Myocyte (in vitro differentiated cells): ENCODE data around the gene ZNF396. TPM values are rescaled to one million over a fixed set of nuclear protein-coding genes. Genes with fewer than 3 reads are reported as not detected.

ENCODE experiments used
- DNase-seq: peaks from one replicate; pipeline ENCODE4 v3.0.0-alpha.2; 2012; ENCODE audit warnings: low read depth
- total RNA-seq: library from RNA; depleted of rRNA; stranded (reverse); fragments of >200 nt; gene quantifications from 2 replicates; pipeline ENCODE4 v1.2.3, GENCODE V29; 2014

ZNF396 gene
- total RNA-seq, 1 donor from 2014 or later: 0.27 TPM

GRCh38 chr18:35337286-35337685, 39.9 kb downstream of the ZNF396 start:
- no peak for DNase-seq

- DNase-seq: no peak
These were observed 41.3 kb downstream of the ZNF396 start for GRCh38 chr18:35335866-35336265.

- no peak for DNase-seq
These were observed 42.3 kb downstream of the ZNF396 start for GRCh38 chr18:35334821-35335220.

- no peak for DNase-seq
These were observed 42.9 kb downstream of the ZNF396 start for GRCh38 chr18:35334212-35334611.

GRCh38 chr18:35331367-35332087, 45.6 kb downstream of the ZNF396 start:
- DNase-seq: no peak

- DNase-seq: no peak
These were observed 48.3 kb downstream of the ZNF396 start for GRCh38 chr18:35328868-35329267.

- DNase-seq: no peak
These were observed 50.3 kb downstream of the ZNF396 start for GRCh38 chr18:35326695-35327387.

- no peak for DNase-seq
These were observed 52.0 kb downstream of the ZNF396 start for GRCh38 chr18:35324926-35325655.

- no peak for DNase-seq
These were observed 54.4 kb downstream of the ZNF396 start for GRCh38 chr18:35322486-35323458.

Other genes starting within 250 kb of the ZNF396 start
- gene ZNF397, start 136.3 kb downstream of the ZNF396 start, total RNA-seq: 13.9 and 16.5 TPM in 2 replicates
- 20.0 and 21.8 TPM in 2 replicates for gene ZSCAN30, start 87.1 kb downstream of the ZNF396 start, total RNA-seq
- gene ZNF24, start 32.9 kb downstream of the ZNF396 start, total RNA-seq: 53.8 and 63.2 TPM in 2 replicates
- gene INO80C, start 120.6 kb upstream of the ZNF396 start, total RNA-seq: 8.8 and 9.8 TPM in 2 replicates
- 92.5 and 95.4 TPM in 2 replicates for gene GALNT1, start 204.4 kb upstream of the ZNF396 start, total RNA-seq